DOHH2 (cell line): Measurements from ENCODE around the gene IMPDH1.

ENCODE experiments used
- EZH2phosphoT487 ChIP-seq: fragments of 200-600 bp; sonication (generic); IDR thresholded peaks from 2 replicates; pipeline ENCODE4 v1.6.1; 2017; ENCODE audit warnings: borderline replicate concordance, mild to moderate bottlenecking, antibody characterized with exemption, low read length, moderate library complexity, mixed read lengths
- TF ChIP-seq, protein P1 (sequence below): fragments of 200-600 bp; sonication (generic); IDR thresholded peaks from one replicate; pipeline ENCODE4 v1.5.1; 2014; ENCODE audit warnings: antibody characterized with exemption, mild to moderate bottlenecking, low read depth, low read length; ENCODE audit not compliant: poor library complexity, severe bottlenecking

DNA sequence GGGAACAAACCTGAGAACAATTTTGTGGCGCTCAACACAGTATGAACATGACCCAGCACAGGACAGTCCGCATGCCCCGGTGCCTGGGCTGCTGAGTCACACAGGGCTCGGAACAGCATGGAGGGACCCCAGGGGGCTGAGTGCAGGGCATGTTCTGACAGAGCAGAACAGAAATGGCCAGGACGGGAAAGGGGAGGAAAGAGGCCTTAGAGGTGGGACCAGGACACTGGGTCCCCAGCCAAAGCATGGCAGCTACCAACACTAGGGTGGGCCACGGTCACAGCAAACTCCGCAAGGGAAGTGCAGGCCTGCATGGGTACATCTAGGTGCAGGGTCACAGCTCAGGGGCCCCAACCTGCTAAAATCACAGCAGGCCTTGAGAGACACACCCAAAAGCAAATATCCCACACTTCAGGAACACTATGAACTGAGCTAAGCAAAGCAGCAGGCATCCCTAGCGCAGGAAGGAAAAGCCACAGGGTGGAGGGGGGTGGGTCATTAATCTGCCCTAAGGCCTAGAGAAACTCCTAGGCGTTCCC is 5.6 kb downstream of the IMPDH1 start:
- TF ChIP-seq, protein P1, sequence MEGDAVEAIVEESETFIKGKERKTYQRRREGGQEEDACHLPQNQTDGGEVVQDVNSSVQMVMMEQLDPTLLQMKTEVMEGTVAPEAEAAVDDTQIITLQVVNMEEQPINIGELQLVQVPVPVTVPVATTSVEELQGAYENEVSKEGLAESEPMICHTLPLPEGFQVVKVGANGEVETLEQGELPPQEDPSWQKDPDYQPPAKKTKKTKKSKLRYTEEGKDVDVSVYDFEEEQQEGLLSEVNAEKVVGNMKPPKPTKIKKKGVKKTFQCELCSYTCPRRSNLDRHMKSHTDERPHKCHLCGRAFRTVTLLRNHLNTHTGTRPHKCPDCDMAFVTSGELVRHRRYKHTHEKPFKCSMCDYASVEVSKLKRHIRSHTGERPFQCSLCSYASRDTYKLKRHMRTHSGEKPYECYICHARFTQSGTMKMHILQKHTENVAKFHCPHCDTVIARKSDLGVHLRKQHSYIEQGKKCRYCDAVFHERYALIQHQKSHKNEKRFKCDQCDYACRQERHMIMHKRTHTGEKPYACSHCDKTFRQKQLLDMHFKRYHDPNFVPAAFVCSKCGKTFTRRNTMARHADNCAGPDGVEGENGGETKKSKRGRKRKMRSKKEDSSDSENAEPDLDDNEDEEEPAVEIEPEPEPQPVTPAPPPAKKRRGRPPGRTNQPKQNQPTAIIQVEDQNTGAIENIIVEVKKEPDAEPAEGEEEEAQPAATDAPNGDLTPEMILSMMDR, result no peak
- no peak for TF ChIP-seq EZH2phosphoT487
